Activated naive CD4-positive, alpha-beta T cell (primary cell): ENCODE results near the gene ANKEF1.
"Not testable (repeated sequence)": the region's sequence is repeated elsewhere in the genome, so short reads cannot be mapped to it uniquely, and the experiment has no call there.

ENCODE experiments used
- DNase-seq, 4 experiments: peaks; one replicate each; lab custom pipeline; 2025; lab: John Stamatoyannopoulos, UW

The ANKEF1 gene

GRCh38 chr20:10033905-10034650, 709 bp upstream of the ANKEF1 start:
- no peak for DNase-seq

DNA sequence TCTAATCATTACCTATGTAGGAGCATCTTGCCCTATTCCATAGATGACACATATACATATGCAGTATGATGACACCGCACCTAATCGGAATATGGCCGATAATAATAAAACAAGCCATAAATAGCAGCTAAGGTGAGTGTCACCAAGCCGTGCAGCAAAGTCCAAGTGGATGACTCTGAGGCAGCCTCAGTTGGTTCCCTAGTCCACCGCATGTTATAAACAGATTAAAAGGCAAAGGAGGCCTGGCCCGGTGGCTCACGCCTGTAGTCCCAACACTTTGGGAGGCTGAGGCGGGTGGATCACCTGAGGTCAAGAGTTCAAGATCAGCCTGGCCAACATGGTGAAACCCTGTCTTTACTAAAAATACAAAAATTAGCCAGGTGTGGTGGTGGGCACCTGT, 1.5 kb downstream of the ANKEF1 start:
- DNase-seq, result not testable (repeated sequence)

DNA sequence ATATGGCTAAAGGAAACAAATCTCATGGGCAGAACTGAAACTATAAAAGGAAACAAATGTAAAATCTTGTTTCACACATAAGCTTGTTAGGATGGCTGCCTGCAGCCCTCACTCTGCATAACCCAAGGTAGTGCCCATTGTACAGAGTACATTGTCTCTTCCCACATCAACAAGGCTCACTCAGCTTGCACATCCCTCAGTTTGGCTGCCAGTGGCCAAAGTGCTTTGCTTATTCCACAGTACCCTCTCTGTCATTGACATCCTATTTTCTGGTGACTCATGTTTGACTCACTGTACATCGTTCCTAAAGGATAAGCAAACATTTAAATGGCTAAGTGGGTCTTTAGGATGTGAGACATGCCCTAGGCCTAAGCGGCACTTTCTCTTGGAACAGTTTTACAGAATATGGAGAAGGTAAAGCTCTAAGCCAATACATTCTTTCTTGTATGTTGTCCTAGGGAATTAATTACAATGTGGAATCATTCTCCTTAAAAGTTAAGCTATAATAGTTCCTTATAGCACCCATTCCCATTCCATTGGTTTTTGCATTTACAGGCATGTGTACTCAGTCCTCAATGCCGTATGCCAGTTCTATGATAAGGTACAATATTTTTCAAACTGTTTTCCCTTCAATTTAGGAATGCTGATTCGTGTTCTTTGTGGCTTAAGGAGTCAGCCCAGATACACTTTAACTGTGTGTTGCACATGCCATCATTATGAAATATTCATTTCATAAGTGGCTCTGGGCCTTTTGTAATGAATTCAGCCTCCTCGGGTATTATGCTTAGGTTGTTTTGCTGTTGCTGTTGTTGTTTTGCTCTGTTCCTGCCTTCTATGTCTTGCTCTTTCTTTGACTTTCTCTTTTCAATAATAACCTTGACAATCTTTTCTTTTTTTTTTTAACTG, 5.5 kb downstream of the ANKEF1 start:
- DNase-seq, result no peak

- no peak for DNase-seq
Measured at GRCh38 chr20:10042086-10042485, 7.3 kb downstream of the ANKEF1 start.

- no peak for DNase-seq
Measured at GRCh38 chr20:10047427-10047826, 12.6 kb downstream of the ANKEF1 start.

DNA sequence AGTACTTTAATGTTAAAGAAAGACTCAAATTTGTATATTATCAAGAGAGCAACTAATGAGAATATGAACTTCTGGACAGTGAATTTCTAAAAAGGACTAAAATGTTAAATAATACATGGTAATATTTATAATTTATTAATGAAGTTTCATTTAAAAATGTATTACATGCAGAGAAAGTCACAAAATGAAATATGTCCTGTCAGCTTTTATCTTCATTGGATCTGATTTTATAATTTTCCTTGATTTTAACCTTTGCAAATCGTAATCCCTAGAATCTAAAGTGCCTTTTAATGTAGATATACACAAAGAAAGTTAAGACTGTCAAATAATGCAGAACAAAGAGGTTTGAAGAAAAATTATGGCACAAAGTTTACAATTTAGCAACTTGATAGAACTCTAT, 16.4 kb downstream of the ANKEF1 start:
- DNase-seq, result no peak

GRCh38 chr20:10059006-10059405, 24.2 kb downstream of the ANKEF1 start:
- no peak for DNase-seq

GRCh38 chr20:10060226-10060625, 25.4 kb downstream of the ANKEF1 start:
- DNase-seq, result no peak

- no peak for DNase-seq
Measured at GRCh38 chr20:10061641-10062040, 26.9 kb downstream of the ANKEF1 start.

DNA sequence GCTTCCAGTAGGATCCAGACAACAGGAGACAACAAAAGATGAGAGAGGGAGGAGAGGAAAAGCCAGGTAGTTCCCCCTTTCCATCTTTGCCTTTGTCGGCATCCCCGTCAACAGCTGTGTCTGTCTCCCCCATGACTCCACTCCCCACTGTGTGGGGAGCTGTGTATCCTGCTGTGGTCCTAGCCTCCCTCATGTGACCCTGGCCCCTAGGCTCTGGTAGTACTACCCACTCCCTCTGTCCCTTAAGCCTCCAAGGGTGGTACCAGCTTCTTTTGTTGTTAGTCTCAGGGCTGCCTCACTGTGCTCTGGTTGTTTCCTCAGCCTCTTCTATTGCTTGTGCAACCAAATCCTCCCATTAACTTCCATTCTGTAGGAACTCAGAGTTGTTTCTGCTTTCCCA, 28.7 kb downstream of the ANKEF1 start:
- DNase-seq, result no peak

DNA sequence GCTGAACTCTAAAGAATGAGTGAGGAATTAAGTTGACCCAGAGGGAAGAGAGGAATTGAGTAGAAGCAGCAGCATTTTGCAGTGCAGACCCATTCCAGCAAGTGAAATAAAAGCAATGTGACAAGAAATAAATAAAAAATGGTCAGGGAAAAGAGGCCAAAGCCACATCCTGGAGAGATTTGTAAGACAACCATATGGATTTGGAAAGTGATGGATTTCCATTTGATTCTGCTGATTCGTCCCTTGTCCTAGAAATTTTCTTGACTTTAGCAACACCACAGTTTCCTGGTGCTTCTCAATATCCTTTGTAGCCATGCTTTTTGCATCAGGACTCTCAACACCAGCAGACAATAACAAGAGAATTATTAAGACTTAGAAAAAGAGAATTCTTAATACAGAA, 29.8 kb downstream of the ANKEF1 start:
- DNase-seq, result no peak

DNA sequence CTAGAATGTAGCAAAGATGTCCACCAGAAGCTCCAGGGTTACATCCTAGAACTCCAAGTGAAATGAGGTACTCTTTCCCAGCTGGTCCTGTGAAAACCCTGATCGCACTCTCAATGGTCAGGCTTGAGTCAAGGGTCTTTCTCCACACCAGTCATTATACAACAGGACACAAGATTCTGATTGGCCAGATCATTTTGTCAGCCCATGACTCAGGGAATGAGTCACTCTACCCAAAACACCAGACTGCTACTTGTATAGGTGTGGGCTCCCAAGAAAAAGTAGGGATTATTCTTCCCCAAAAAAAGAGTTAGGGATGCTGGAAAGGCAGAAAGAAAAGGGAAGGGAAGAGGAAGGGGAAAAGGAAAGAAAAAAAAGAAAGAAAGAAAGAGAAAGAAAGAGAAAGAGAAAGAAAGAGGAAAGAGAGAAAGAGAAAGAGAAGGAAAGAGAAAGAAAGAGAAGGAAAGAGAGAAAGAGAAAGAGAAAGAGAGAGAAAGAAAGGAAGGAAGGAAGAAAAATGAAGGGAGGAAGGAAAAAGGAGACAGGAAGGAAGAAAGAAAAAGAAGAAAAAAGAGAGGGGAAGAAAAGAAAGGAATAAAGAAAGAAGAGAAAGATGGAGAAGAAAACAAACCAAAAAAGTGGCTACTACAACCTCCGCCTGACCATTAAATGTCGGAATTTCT, 30.5 kb downstream of the ANKEF1 start:
- no peak for DNase-seq

GRCh38 chr20:10067321-10067720, 32.5 kb downstream of the ANKEF1 start:
- no peak for DNase-seq

GRCh38 chr20:10074513-10074912, 39.7 kb downstream of the ANKEF1 start:
- no peak for DNase-seq

DNA sequence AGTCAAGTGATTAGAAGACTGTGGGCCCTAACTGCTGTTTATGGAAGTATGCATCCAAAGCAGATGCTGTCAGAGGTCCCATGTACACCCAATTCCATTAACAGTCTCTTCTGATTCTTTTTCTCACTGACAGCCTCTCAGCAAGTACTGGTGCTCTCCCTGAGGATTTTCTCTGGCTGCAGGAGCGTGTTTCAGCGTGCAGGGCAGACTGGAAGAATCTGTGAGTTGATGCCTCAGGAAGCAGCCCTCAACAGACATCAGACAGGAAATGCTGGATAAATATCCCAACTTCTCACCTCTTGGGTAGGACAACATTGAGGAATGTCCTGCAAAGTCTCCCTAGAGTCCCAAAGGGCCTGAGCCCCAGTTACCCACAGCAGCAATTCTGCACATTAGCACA, 40.8 kb downstream of the ANKEF1 start:
- DNase-seq, result no peak

- DNase-seq, result no peak
Measured at GRCh38 chr20:10076126-10077080, 41.6 kb downstream of the ANKEF1 start.

DNA sequence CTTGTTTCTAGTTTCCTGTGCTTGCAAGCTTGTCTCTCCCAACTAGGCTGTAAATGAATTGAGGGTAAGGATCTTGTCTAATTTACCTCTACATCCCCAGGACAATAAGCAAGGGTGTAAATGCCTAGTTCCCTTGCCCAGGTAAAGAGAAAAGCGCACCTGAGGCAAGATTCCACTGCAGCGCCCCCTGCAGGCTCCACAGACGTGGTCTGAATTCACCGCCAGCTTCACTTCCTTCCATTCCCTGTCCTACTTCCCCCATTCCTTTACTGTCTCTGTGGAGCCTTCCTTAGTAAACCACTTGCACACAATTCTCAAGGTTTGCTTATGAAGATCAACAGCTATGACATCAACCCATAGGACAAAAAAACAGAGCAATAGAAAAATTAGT, 42.3 kb downstream of the ANKEF1 start:
- DNase-seq, result no peak

GRCh38 chr20:10077886-10078285, 43.1 kb downstream of the ANKEF1 start:
- no peak for DNase-seq

DNA sequence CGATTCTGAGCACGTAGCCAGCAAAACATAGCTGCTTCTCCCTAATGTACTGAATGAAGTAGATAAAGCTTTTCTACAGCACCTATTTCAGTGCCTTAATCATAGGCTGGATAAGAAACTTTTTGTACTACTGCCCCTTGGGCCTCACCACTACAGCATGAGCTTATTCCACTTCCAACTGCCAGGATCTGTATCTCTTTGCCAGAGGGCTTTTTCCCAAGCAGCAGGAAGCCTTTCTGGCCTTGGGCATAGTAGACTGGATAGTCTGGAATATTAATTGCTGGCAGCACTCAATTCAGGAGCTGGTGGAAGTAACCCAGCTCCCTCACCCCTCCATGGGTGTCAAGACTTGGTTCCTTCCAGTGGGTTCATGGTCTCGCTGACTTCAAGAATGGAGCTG, 43.6 kb downstream of the ANKEF1 start:
- DNase-seq, result no peak

- no peak for DNase-seq
Measured at GRCh38 chr20:10079964-10080363, 45.2 kb downstream of the ANKEF1 start.

- DNase-seq, result no peak
Measured at GRCh38 chr20:10080574-10080973, 45.8 kb downstream of the ANKEF1 start.
